ENCODE results near the gene DNPH1.

Gene DNPH1

DNA sequence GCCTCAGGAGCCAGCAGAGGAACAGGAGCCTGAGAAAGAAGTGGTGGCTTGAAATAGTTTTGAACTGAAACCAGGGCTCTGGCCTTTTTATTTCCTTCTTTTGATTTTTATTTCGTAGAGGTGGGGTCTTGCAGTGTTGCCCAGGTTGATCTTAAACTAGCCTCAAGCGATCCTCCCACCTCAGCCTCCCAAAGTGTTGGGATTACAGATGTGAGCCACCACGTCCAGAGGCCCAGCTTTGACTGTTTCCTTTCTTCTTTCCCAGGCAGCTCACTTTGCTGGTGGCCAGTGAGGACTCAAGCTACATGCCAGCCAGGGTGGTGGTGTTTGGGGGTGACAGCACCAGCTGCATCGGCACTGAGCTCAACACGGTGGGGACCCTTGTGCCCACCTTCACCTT, 26.8 kb downstream of the DNPH1 start:
- H3K4me1 ChIP-seq (ENCODE audit: insufficient read depth, low read length), result no peaks in the 10 kb centered on the region
- no peak overlapping the region for H3K9ac ChIP-seq (ENCODE audit: low read depth, low read length)
- no peaks in the 10 kb centered on the region for H3K36me3 ChIP-seq (ENCODE audit: insufficient read depth, low read length)
- no peaks in the 10 kb centered on the region for H3K9me3 ChIP-seq (ENCODE audit: control insufficient read depth, insufficient read depth, low read length)

DNA sequence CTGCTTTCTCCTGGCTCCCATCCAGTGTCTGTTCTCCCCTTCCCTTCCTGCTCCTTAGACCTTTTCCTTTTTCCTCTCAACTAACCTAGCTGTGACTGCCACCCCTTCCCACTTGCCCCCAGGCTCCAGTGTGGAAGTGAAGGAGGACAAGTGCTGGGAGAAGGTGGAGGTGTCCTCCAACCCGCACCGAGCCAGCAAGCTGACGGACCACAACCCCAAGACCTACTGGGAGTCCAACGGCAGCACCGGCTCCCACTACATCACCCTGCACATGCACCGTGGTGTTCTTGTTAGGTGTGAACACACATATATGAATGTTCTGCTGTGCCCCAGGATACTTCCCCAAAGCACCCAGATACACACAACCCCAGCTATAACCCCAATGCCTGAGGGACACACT, 28.7 kb downstream of the DNPH1 start:
- no peak overlapping the region for H3K9ac ChIP-seq (ENCODE audit: low read depth, low read length)
- no peaks in the 10 kb centered on the region for H3K4me1 ChIP-seq (ENCODE audit: insufficient read depth, low read length)
- H3K9me3 ChIP-seq (ENCODE audit: control insufficient read depth, insufficient read depth, low read length), result no peaks in the 10 kb centered on the region
- no peaks in the 10 kb centered on the region for H3K36me3 ChIP-seq (ENCODE audit: insufficient read depth, low read length)

DNA sequence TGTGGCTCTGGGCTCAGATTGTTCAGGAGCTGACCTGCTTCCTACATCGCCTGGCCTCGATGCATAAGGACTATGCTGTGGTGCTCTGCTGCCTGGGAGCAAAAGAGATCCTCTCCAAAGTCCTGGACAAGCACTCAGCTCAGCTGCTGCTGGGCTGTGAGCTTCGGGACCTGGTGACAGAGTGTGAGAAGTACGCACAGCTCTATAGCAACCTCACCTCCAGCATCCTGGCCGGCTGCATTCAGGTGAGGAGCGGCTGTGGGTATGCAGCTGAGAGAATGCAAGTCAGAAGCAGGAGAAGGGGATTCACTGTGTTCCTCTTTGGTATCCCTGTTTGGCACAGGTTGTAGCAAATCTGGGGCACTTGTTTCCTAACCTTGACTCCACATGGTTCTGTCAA, 29.4 kb downstream of the DNPH1 start:
- Histone ChIP-seq H3K4me1 (ENCODE audit: insufficient read depth, low read length) (no peaks in the 10 kb centered on the region), H3K9me3 (ENCODE audit: control insufficient read depth, insufficient read depth, low read length) (no peaks in the 10 kb centered on the region), H3K36me3 (ENCODE audit: insufficient read depth, low read length) (no peaks in the 10 kb centered on the region), H3K9ac (ENCODE audit: low read depth, low read length) (no peak overlapping the region)

DNA sequence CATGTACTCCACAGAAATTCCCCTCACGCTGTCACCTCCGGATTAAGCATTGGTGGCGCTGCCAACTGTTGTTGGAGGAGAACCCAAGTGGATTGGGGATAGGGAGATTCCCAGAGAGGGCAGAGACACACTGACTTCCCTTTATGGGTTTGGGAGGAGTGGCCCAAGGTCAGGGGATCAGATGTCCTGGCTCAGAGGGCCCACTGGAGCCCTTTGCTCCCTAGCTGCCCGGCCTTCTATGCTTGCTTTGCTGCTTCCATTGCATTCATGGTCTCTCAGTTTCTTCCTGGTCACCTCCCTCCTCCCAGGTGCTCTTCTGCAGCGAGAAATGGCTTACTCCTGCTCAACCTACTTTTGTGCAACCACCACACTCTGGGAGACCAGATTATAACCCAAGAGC, 32.9 kb downstream of the DNPH1 start:
- no peaks in the 10 kb centered on the region for H3K4me1 ChIP-seq (ENCODE audit: insufficient read depth, low read length)
- H3K9me3 ChIP-seq (ENCODE audit: control insufficient read depth, insufficient read depth, low read length), result no peaks in the 10 kb centered on the region
- no peak overlapping the region for H3K9ac ChIP-seq (ENCODE audit: low read depth, low read length)
- no peaks in the 10 kb centered on the region; the same call in 1 of the 2 replicates for H3K36me3 ChIP-seq (ENCODE audit: insufficient read depth, low read length)

DNA sequence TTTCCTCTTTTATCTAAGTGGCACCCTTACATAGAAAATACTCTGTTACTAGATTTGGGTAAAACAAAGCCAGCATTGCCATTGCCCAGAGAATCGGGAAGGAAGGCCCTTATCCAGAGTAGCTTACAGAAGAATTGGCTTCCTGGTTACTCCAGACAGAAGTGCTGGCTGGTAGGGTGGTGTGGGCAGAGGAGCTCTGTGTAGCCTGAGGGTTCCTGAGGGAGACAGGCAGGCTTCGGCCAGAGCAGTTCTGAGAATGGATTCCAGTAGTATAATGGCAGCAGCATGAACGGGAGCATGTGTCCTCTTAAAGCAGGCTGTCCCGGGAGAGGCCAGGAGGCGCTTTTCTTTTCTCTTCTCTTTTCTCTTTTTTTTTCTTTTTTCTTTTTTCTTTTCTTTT, 35.4 kb downstream of the DNPH1 start:
- no peaks in the 10 kb centered on the region for H3K4me1 ChIP-seq (ENCODE audit: insufficient read depth, low read length)
- no peaks in the 10 kb centered on the region for H3K9me3 ChIP-seq (ENCODE audit: control insufficient read depth, insufficient read depth, low read length)
- no peak overlapping the region for H3K9ac ChIP-seq (ENCODE audit: low read depth, low read length)
- H3K36me3 ChIP-seq (ENCODE audit: insufficient read depth, low read length), result no peaks in the 10 kb centered on the region; the same call in 1 of the 2 replicates

DNA sequence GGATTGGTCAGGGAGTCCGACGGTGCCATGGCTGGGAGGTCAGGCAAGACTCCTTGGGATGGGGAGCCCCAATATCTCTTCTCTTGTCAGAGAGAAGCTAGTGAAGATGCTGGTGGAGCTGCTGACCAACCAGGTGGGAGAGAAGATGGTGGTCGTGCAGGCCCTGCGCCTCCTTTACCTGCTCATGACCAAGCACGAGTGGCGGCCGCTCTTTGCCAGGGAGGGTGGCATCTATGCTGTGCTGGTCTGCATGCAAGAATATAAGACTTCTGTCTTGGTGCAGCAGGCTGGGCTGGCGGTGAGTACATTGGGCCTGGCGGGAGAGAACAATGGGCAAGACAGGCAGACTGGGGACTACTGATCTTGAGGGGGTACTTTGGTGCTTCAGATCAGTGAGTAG, 36.4 kb downstream of the DNPH1 start:
- H3K4me1 ChIP-seq (ENCODE audit: insufficient read depth, low read length), result no peaks in the 10 kb centered on the region
- no peak overlapping the region for H3K9ac ChIP-seq (ENCODE audit: low read depth, low read length)
- H3K36me3 ChIP-seq (ENCODE audit: insufficient read depth, low read length), result no peaks in the 10 kb centered on the region; the same call in 1 of the 2 replicates
- H3K9me3 ChIP-seq (ENCODE audit: control insufficient read depth, insufficient read depth, low read length), result no peaks in the 10 kb centered on the region

DNA sequence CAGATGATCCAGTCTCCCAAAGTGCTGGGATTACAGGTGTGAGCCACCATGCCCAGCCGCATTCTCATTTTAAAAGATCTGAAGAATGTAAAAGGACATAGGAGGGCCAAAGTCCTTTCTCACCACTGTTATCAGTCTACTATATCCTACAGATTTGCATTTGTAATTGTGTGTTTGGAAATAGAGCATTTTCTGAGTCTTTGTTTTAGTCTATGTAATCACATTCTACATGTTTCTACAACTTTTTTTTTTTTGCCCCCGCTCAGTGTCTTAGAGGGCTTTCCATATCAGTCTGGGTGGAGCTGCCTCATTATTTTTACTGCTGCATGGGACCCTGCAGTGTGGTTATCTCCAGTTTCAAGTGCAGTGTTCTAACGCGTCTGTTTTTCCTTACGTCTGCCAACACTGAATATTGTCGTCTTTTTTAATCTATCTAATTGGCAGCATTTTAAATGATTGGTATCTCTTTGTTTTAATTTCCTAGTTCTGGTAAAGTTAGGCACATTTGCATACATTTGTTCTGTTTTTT, 39.4 kb downstream of the DNPH1 start:
- Histone ChIP-seq H3K9me3 (ENCODE audit: control insufficient read depth, insufficient read depth, low read length) (no peaks in the 10 kb centered on the region), H3K36me3 (ENCODE audit: insufficient read depth, low read length) (no peaks in the 10 kb centered on the region; the same call in none of the 2 replicates), H3K4me1 (ENCODE audit: insufficient read depth, low read length) (no peaks in the 10 kb centered on the region), H3K9ac (ENCODE audit: low read depth, low read length) (no peak overlapping the region)

DNA sequence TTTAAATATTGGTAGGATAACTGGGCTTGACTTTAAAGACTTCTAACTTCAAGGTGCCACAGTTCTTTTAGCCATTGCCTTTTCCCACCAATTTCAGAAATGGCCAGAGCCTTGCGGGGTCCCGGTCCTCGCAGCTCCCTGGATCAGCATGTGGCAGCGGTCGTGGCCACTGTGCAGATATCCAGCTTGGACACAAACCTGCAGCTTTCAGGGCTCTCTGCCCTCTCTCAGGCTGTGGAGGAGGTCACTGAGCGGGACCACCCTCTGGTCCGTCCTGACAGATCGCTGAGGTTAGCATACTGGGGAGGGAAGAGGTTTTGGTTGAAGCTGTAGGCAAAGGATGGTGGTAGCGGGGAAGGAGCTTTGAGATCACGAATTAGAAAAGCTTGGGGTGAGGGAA, 40.9 kb downstream of the DNPH1 start:
- H3K9me3 ChIP-seq (ENCODE audit: control insufficient read depth, insufficient read depth, low read length), result no peaks in the 10 kb centered on the region
- no peaks in the 10 kb centered on the region; the same call in 1 of the 2 replicates for H3K36me3 ChIP-seq (ENCODE audit: insufficient read depth, low read length)
- H3K9ac ChIP-seq (ENCODE audit: low read depth, low read length), result no peak overlapping the region
- no peaks in the 10 kb centered on the region for H3K4me1 ChIP-seq (ENCODE audit: insufficient read depth, low read length)

DNA sequence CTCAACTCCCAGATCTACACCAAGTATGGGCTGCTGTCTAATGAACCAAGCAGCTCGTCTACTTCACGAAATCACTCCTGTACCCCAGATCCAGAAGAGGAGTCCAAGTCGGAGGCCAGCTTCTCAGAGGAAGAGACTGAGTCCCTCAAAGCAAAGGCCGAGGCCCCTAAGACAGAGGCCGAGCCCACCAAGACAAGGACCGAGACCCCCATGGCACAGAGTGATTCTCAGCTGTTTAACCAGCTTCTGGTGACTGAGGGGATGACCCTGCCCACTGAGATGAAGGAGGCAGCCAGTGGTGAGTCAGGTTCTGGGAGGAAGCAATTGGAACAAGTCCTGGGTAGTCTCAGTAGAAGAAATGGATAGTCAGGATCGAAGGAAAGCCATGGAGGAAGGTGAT, 41.5 kb downstream of the DNPH1 start:
- Histone ChIP-seq H3K4me1 (ENCODE audit: insufficient read depth, low read length) (peaks cover under 1% of the 10 kb centered on the region; the same call in 1 of the 2 replicates), H3K9ac (ENCODE audit: low read depth, low read length) (no peak overlapping the region), H3K9me3 (ENCODE audit: control insufficient read depth, insufficient read depth, low read length) (no peaks in the 10 kb centered on the region), H3K36me3 (ENCODE audit: insufficient read depth, low read length) (no peaks in the 10 kb centered on the region; the same call in 1 of the 2 replicates)

DNA sequence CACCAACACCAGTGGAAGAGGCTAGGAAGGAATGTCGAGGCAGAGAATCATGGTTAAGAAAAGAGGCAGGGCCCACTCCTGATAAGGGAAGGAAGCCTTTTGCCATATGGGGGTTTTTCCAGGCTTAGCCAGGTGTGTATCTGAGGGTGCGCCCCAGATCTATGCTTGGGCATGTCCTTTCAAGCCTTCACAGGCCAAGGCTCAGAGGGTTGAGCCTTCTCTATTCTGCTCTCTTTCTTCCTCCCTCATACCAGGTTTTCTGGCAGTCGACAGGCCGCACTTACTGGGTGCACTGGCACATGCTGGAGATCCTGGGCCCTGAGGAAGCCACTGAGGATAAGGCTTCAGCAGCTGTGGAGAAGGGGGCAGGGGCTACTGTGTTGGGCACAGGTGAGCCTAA, 42.6 kb downstream of the DNPH1 start:
- H3K9ac ChIP-seq (ENCODE audit: low read depth, low read length), result no peak overlapping the region
- peaks cover 4% of the 10 kb centered on the region; the same call in 1 of the 2 replicates for H3K4me1 ChIP-seq (ENCODE audit: insufficient read depth, low read length)
- no peaks in the 10 kb centered on the region for H3K9me3 ChIP-seq (ENCODE audit: control insufficient read depth, insufficient read depth, low read length)
- no peaks in the 10 kb centered on the region; the same call in 1 of the 2 replicates for H3K36me3 ChIP-seq (ENCODE audit: insufficient read depth, low read length)

DNA sequence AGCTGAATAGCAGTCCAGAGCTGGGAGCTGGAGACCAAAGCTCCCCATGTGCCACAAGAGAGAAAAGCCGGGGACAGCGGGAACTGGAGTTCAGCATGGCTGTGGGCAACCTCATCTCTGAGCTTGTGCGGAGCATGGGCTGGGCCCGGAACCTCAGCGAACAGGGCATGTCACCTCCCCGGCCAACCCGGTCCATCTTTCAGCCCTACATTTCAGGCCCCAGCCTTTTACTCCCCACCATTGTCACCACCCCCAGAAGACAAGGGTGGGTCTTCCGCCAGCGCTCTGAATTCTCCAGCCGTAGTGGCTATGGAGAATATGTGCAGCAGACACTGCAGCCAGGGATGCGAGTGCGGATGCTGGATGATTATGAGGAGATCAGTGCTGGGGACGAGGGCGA, 43.3 kb downstream of the DNPH1 start:
- Histone ChIP-seq H3K36me3 (ENCODE audit: insufficient read depth, low read length) (no peaks in the 10 kb centered on the region; the same call in 1 of the 2 replicates), H3K9ac (ENCODE audit: low read depth, low read length) (no peak overlapping the region), H3K9me3 (ENCODE audit: control insufficient read depth, insufficient read depth, low read length) (no peaks in the 10 kb centered on the region), H3K4me1 (ENCODE audit: insufficient read depth, low read length) (peaks cover 7% of the 10 kb centered on the region; the same call in 1 of the 2 replicates)

DNA sequence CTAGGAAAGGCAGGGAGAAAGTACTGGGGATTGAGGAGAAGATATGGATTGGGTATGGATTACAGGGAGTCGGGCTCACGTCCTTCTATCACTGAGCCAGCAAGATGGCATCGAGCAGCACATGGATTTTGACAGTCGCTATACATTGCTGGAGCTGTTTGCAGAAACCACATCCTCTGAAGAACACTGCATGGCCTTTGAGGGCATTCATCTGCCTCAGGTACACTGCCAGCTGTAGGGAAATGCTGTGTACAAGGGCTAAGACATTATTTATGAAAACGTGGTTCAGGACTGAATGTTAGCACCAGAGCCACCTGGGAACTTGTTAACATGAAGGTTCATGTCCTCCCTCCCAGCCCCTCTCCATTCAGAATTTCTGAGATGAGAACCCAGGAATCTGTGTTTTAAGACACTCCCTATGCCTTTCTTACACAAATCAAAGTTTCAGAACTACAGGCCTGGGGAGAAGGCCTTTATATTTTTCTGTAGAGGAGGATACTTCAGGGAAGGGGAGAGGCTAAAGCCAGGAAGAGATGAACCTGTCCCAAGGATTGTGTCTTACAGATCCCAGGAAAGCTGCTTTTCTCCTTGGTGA, 43.8 kb downstream of the DNPH1 start:
- Histone ChIP-seq H3K9me3 (ENCODE audit: control insufficient read depth, insufficient read depth, low read length) (no peaks in the 10 kb centered on the region), H3K4me1 (ENCODE audit: insufficient read depth, low read length) (peaks cover 13% of the 10 kb centered on the region; the same call in 1 of the 2 replicates), H3K36me3 (ENCODE audit: insufficient read depth, low read length) (no peaks in the 10 kb centered on the region; the same call in 1 of the 2 replicates), H3K9ac (ENCODE audit: low read depth, low read length) (no peak overlapping the region)

DNA sequence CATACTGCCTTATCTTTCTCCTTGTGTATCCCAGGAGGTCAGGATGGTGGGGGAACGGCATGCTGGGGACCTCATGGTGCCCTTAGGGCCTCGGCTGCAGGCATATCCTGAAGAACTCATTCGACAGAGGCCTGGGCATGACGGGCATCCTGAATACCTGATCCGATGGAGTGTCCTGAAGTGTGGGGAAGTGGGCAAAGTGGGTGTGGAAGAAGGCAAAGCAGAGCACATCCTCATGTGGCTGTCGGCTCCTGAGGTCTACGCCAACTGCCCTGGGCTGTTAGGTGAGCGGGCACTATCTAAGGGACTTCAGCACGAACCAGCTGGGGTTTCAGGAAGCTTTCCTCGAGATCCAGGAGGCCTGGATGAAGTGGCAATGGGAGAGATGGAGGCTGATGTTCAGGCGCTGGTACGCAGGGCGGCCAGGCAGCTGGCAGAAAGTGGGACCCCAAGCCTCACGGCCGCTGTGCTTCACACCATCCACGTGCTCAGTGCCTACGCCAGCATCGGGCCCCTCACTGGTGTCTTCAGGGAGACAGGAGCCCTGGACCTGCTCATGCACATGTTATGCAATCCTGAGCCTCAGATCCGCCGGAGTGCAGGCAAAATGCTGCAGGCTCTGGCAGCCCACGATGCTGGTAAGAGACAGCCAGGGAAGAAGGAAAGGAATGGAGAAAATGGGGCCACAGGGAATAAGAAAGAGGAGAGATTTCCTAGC, 44.9 kb downstream of the DNPH1 start:
- H3K9me3 ChIP-seq (ENCODE audit: control insufficient read depth, insufficient read depth, low read length), result no peaks in the 10 kb centered on the region
- no peaks in the 10 kb centered on the region; the same call in 1 of the 2 replicates for H3K36me3 ChIP-seq (ENCODE audit: insufficient read depth, low read length)
- no peak overlapping the region for H3K9ac ChIP-seq (ENCODE audit: low read depth, low read length)
- peaks cover 13% of the 10 kb centered on the region; the same call in 1 of the 2 replicates for H3K4me1 ChIP-seq (ENCODE audit: insufficient read depth, low read length)

DNA sequence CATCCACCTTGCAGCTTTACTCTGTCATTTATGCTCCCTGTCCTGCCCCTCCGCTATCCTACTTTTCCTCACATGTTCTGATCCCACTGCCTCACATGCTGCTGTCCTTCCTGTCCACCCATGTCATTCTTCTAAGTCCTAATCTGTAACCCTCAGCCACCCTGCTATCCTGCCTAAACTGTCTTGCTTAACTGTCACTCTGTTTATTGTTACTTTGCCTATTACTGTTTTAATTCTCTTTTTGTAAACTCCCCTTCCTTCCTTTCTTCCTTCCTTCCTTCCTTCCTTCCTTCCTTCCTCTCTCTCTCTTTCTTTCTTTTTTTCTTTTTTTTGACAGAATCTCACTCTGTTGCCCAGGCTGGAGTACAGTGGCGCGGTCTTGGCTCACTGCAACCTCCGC, 45.8 kb downstream of the DNPH1 start:
- H3K9ac ChIP-seq (ENCODE audit: low read depth, low read length), result no peak overlapping the region
- H3K9me3 ChIP-seq (ENCODE audit: control insufficient read depth, insufficient read depth, low read length), result no peaks in the 10 kb centered on the region
- H3K4me1 ChIP-seq (ENCODE audit: insufficient read depth, low read length), result peaks cover 13% of the 10 kb centered on the region; the same call in 1 of the 2 replicates
- H3K36me3 ChIP-seq (ENCODE audit: insufficient read depth, low read length), result no peaks in the 10 kb centered on the region; the same call in 1 of the 2 replicates
